ENCODE data around the gene GATA2. TPM values are rescaled to one million over a fixed set of nuclear protein-coding genes. Genes with fewer than 3 reads are reported as not detected.

Gene GATA2
- total and polyA plus RNA-seq, 2 experiments from 2014 or later, result 23.8 to 34.0 TPM

DNA sequence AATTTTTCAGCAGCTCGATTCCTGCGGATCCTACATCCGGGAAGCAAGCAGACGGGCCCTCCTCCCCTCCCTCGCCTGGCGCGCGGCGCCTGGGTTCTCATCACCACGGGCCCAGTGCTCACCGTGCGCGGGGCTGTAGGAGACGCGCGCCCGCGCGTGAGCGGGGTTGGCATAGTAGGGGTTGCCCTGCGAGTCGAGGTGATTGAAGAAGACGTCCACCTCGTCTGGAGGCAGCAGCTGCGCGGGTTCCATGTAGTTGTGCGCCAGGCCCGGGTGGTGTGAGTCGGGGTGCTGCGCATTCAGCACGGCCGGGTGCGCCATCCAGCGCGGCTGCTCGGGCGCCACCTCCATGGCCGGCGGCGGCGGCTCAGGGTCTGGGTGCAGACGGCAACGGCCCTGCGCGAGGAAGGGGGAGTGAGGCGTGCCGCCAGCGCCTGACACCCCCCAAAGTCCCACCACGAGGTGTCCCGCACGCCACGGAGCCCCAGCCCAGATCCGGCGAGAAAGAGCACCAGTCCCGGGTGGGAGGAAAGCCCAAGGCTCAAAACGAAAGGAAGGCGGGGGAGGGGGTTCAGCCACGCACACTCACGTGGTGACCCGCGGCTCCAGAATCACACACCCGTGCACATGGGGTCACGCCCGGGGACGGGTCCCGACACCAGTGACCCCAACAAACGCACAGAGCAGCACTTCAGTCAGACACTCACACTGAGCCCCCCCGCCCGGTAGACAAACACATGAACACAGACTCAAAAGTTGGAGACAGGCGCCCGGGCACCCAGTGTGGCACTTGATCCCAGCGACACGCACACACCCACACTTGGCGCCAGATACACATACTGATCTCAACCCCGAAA, 6.1 kb downstream of the GATA2 start:
- H3K4me2 ChIP-seq (ENCODE audit: unreplicated experiment), result peak overlapping the region; percentile 85
- H3K27ac ChIP-seq, result peak overlapping the region; percentile 88
- H3K36me3 ChIP-seq (ENCODE audit: low read depth), result no peaks in the 10 kb centered on the region
- H3K9me2 ChIP-seq (ENCODE audit: insufficient read depth), result no peaks in the 10 kb centered on the region
- 1% methylated on average over 56 to 64 of the region's 75 CpGs for WGBS, 2 experiments (ENCODE audit: low coverage in 1 of 2, low lambda C conversion rate in 2 of 2, missing lambda C conversion rate in 2 of 2)
- H3K27me3 ChIP-seq (replicated peaks; ENCODE audit: insufficient read depth), result no peaks in the 10 kb centered on the region
- H3K9ac ChIP-seq, result peak overlapping the region; percentile 94
- no peaks in the 10 kb centered on the region for H4K20me1 ChIP-seq (ENCODE audit: insufficient read depth)
- DNase-seq, result peak; percentile 83
- TF ChIP-seq EZH2 (IDR thresholded peaks at IDR 0.05; ENCODE audit: insufficient read depth, poor library complexity, severe bottlenecking), result no peak
- TF ChIP-seq EZH2phosphoT487 (IDR thresholded peaks at IDR 0.05; ENCODE audit: insufficient read depth, low read depth), result no peak
- peak overlapping the region; percentile 90 for H3K4me3 ChIP-seq
- in situ Hi-C loops (cut with MboI), result no loop called here
- H3K79me2 ChIP-seq (ENCODE audit: insufficient read depth), result peaks cover 83% of the 10 kb centered on the region
- peaks cover 27% of the 10 kb centered on the region; the same call in 1 of the 2 replicates for H3F3A ChIP-seq (ENCODE audit: insufficient read depth)
- peaks cover 39% of the 10 kb centered on the region for H3K4me1 ChIP-seq (ENCODE audit: insufficient read depth)
- no peaks in the 10 kb centered on the region for H3K9me3 ChIP-seq (ENCODE audit: low read depth)
- peak overlapping the region; percentile 75 for H2AFZ ChIP-seq

DNA sequence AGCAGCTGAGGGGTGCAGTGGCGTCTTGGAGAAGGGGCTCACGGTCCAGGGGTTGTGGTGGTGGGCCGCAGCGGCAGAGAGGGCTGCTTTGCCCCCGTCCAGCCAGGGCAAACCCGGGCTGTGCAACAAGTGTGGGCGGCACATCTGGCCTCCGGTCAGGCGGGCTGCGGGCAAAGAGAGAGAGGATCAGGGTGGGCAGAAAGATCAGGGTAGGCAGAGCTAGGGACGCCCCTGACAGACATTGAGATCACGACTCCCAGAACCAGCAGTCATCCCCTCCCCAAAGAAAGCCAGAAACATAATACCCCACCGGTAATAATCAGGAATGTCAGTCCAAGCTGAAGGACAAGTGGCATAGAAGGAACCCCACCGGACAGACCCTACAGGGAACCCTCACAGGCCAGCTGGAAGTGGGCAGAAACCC, 6.8 kb downstream of the GATA2 start:
- in situ Hi-C loops (cut with MboI), result no loop called here
- peak overlapping the region; percentile 75; the same call in 1 of the 2 replicates for H2AFZ ChIP-seq
- no peaks in the 10 kb centered on the region for H3K9me2 ChIP-seq (ENCODE audit: insufficient read depth)
- peak overlapping the region; percentile 88; the same call in 1 of the 2 replicates for H3K27ac ChIP-seq
- peak; percentile 64 for DNase-seq
- 8 to 15% methylated on average over 10 to 14 of the region's 14 CpGs for WGBS, 2 experiments (ENCODE audit: low coverage in 1 of 2, low lambda C conversion rate in 2 of 2, missing lambda C conversion rate in 2 of 2)
- H3K27me3 ChIP-seq (replicated peaks; ENCODE audit: insufficient read depth), result no peaks in the 10 kb centered on the region
- no peaks in the 10 kb centered on the region for H3K36me3 ChIP-seq (ENCODE audit: low read depth)
- peaks cover 27% of the 10 kb centered on the region; the same call in 1 of the 2 replicates for H3F3A ChIP-seq (ENCODE audit: insufficient read depth)
- H3K9me3 ChIP-seq (ENCODE audit: low read depth), result no peaks in the 10 kb centered on the region
- TF ChIP-seq EZH2 (IDR thresholded peaks at IDR 0.05; ENCODE audit: insufficient read depth, poor library complexity, severe bottlenecking), result no peak
- TF ChIP-seq EZH2phosphoT487 (IDR thresholded peaks at IDR 0.05; ENCODE audit: insufficient read depth, low read depth), result no peak
- H3K4me3 ChIP-seq, result peak overlapping the region; percentile 90
- peak overlapping the region; percentile 94 for H3K9ac ChIP-seq
- H4K20me1 ChIP-seq (ENCODE audit: insufficient read depth), result no peaks in the 10 kb centered on the region
- H3K4me1 ChIP-seq (ENCODE audit: insufficient read depth), result peaks cover 43% of the 10 kb centered on the region
- H3K4me2 ChIP-seq (ENCODE audit: unreplicated experiment), result peak overlapping the region; percentile 85
- peaks cover 76% of the 10 kb centered on the region for H3K79me2 ChIP-seq (ENCODE audit: insufficient read depth)

DNA sequence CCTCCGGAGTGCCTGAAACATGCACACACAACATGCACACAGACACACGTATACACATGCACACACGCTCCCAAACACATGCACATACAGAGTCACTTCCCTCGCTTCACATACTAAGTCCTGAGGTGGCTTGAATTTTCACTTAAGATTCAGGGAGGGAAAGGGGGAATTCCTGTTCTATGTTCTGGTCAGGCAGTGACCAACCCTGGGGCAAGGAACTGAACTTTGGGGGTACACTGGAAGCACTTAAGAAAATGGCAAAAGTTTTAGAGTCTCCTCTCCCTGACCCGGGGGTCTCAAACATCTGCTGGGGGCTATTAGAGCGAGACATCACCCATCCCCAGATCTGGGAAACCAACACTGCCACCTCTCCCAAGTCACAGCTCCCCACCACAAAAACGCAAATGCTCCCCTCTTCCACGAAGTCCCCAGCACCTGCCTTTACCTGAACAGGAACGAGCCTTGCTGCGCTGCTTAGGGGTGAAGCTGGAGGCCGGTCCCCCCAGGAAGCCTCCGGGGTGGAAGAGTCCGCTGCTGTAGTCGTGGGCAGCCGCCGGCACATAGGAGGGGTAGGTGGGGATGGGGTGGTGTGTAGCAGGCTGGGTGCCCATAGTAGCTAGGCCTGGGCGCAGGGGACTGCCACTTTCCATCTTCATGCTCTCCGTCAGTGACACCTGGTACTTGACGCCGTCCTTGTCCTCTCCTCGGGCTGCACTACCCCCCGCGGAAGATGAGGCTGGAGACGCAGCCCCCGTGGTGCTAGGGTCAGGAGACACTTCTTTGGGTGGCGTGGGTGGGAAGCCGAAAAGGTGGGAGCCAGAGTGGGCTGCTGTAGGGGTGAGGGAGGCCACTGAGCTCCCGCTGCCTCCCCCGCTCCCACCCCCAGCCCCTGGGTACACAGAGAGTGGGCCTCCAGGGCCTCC, 7.5 kb downstream of the GATA2 start:
- Histone ChIP-seq H3K4me3 (peak overlapping the region; percentile 90), H3K4me1 (ENCODE audit: insufficient read depth) (peaks cover 43% of the 10 kb centered on the region), H3K36me3 (ENCODE audit: low read depth) (0 out of 2 replicates have a peak, but pooled peaks cover 2% of the 10 kb centered on the region), H3K27ac (peak overlapping the region; percentile 71), H3K9ac (peak overlapping the region; percentile 94), H3K9me2 (ENCODE audit: insufficient read depth) (no peaks in the 10 kb centered on the region), H3K79me2 (ENCODE audit: insufficient read depth) (peaks cover 70% of the 10 kb centered on the region), H3F3A (ENCODE audit: insufficient read depth) (peaks cover 27% of the 10 kb centered on the region; the same call in 1 of the 2 replicates), H3K4me2 (ENCODE audit: unreplicated experiment) (peak overlapping the region; percentile 85), H4K20me1 (ENCODE audit: insufficient read depth) (no peaks in the 10 kb centered on the region), H3K27me3 (replicated peaks; ENCODE audit: insufficient read depth) (no peaks in the 10 kb centered on the region), H3K9me3 (ENCODE audit: low read depth) (no peaks in the 10 kb centered on the region), H2AFZ (no peak overlapping the region)
- in situ Hi-C loops (cut with MboI), result no loop called here
- peak; percentile 56 for DNase-seq
- TF ChIP-seq EZH2phosphoT487 (IDR thresholded peaks at IDR 0.05; ENCODE audit: insufficient read depth, low read depth) (no peak), EZH2 (IDR thresholded peaks at IDR 0.05; ENCODE audit: insufficient read depth, poor library complexity, severe bottlenecking) (no peak)
- 32 to 34% methylated on average over 28 to 29 of the region's 29 CpGs for WGBS, 2 experiments (ENCODE audit: low coverage in 1 of 2, low lambda C conversion rate in 2 of 2, missing lambda C conversion rate in 2 of 2)
